ENCODE results near the gene CD84. TPM values are rescaled to one million over a fixed set of nuclear protein-coding genes. Genes with fewer than 3 reads are reported as not detected.
A peak's percentile ranks its signal among the peaks of the same experiment; 100 is the strongest.

Gene CD84
- total and polyA plus RNA-seq, 8 donors, result 0.16 to 13.2 (median 3.1) TPM

GRCh38 chr1:160606611-160607010 is 27.3 kb upstream of the CD84 start:
- Histone ChIP-seq H3K4me1 (no peaks in the 10 kb centered on the region), H3K27ac (no peak overlapping the region), H3K36me3 (no peaks in the 10 kb centered on the region), H3K27me3 (no peaks in the 10 kb centered on the region), H3K9me3 (no peaks in the 10 kb centered on the region), H3K4me3 (no peak overlapping the region)
- intact Hi-C loops (cut with DNase I), result loop anchor here in 2 of 3 donors (5.0 kb wide), 1 partner anchor 179 kb away; no protein-coding TSS in a partner anchor
- peak in 3 of 4 donors; percentile 9 to 36 (median 24) for ATAC-seq
- 25 to 52% methylated on average over 1 of the region's 1 CpG for WGBS, 2 donors
- no peak for FAIRE-seq
- no peak for DNase-seq
- TF ChIP-seq, protein P1, sequence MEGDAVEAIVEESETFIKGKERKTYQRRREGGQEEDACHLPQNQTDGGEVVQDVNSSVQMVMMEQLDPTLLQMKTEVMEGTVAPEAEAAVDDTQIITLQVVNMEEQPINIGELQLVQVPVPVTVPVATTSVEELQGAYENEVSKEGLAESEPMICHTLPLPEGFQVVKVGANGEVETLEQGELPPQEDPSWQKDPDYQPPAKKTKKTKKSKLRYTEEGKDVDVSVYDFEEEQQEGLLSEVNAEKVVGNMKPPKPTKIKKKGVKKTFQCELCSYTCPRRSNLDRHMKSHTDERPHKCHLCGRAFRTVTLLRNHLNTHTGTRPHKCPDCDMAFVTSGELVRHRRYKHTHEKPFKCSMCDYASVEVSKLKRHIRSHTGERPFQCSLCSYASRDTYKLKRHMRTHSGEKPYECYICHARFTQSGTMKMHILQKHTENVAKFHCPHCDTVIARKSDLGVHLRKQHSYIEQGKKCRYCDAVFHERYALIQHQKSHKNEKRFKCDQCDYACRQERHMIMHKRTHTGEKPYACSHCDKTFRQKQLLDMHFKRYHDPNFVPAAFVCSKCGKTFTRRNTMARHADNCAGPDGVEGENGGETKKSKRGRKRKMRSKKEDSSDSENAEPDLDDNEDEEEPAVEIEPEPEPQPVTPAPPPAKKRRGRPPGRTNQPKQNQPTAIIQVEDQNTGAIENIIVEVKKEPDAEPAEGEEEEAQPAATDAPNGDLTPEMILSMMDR (IDR thresholded peaks at IDR 0.05), result no peak

DNA sequence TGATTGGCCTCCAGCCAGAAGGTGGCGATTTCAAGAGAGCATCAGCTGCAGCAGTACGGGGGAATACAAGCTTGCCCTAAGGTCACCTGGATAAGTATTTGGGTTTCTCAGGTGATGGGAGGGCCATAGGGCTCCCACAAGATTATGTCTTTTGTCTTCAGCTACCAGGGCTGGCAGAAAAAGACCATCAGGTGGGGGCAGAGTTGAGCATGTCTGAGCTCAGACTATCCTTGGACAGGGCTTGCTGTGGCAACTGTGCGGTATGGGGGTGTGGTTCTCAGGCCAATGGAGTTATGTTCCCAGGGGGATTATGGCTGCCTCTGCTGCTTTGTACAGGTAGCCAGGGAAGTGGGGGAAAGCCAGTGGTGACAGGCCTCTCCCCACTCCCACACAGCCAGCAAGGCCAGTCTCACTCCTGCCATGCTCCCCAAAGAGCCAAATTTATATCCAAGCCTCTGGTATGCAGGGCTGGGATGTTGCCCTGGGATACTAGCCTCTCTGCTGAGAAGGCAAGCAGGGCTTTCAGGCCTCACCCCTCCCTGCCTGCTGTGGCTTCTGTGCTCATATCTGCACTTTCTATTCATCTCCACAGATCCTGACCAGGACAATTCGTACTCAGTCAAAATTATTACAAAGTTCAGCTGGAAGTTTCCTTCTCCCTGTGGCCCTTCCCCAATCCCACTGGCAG is 26.6 kb upstream of the CD84 start:
- Histone ChIP-seq H3K27ac (no peak overlapping the region), H3K27me3 (no peaks in the 10 kb centered on the region), H3K9me3 (no peaks in the 10 kb centered on the region), H3K4me1 (no peaks in the 10 kb centered on the region), H3K4me3 (no peak overlapping the region), H3K36me3 (no peaks in the 10 kb centered on the region)
- WGBS, 2 donors, result 92 to 93% methylated on average over 4 of the region's 4 CpGs
- peak in 1 of 4 donors; percentile 11 for ATAC-seq
- intact Hi-C loops (cut with DNase I), result loop anchor here in 2 of 3 donors (5.0 kb wide), 1 partner anchor 179 kb away; no protein-coding TSS in a partner anchor
- DNase-seq, result no peak
- FAIRE-seq, result no peak
- TF ChIP-seq, protein P1 (IDR thresholded peaks at IDR 0.05), result no peak

- H3K27ac ChIP-seq, result no peak overlapping the region
- FAIRE-seq (no peak), ATAC-seq (no peak), DNase-seq (no peak)
- H3K4me3 ChIP-seq, result no peak overlapping the region
- H3K36me3 ChIP-seq, result no peaks in the 10 kb centered on the region
- no peaks in the 10 kb centered on the region for H3K9me3 ChIP-seq
- TF ChIP-seq, protein P1 (IDR thresholded peaks at IDR 0.05), result no peak
- no peaks in the 10 kb centered on the region for H3K27me3 ChIP-seq
- H3K4me1 ChIP-seq, result no peaks in the 10 kb centered on the region
- intact Hi-C loops (cut with DNase I), result loop anchor here in 2 of 3 donors (5.0 kb wide), 1 partner anchor 178 kb away; no protein-coding TSS in a partner anchor
- WGBS, 2 donors, result 86 to 90% methylated on average over 2 of the region's 2 CpGs
Measured at GRCh38 chr1:160605205-160605604, 25.9 kb upstream of the CD84 start.

- no peak overlapping the region for H3K27ac ChIP-seq
- ATAC-seq, result no peak
- TF ChIP-seq, protein P1 (IDR thresholded peaks at IDR 0.05), result no peak
- no peaks in the 10 kb centered on the region for H3K9me3 ChIP-seq
- H3K4me1 ChIP-seq, result no peaks in the 10 kb centered on the region
- no peak for DNase-seq
- intact Hi-C loops (cut with DNase I), result no loop called here
- WGBS, 2 donors, result 85 to 94% methylated on average over 2 of the region's 2 CpGs
- H3K27me3 ChIP-seq, result no peaks in the 10 kb centered on the region
- H3K36me3 ChIP-seq, result no peaks in the 10 kb centered on the region
- FAIRE-seq, result no peak
- H3K4me3 ChIP-seq, result no peak overlapping the region
Measured at GRCh38 chr1:160597705-160598104, 18.4 kb upstream of the CD84 start.

- WGBS, 2 donors, result 96% methylated on average over 1 of the region's 1 CpG
- ATAC-seq, result no peak
- TF ChIP-seq, protein P1 (IDR thresholded peaks at IDR 0.05), result no peak
- intact Hi-C loops (cut with DNase I), result no loop called here
- Histone ChIP-seq H3K4me3 (no peak overlapping the region), H3K4me1 (no peaks in the 10 kb centered on the region), H3K9me3 (no peaks in the 10 kb centered on the region), H3K27me3 (no peaks in the 10 kb centered on the region), H3K36me3 (no peaks in the 10 kb centered on the region), H3K27ac (no peak overlapping the region)
- no peak for FAIRE-seq
- DNase-seq, result no peak
Measured at GRCh38 chr1:160597051-160597450, 17.8 kb upstream of the CD84 start.
